Measurements from ENCODE around the gene ENPP7. TPM values are rescaled to one million over a fixed set of nuclear protein-coding genes. Genes with fewer than 3 reads are reported as not detected.

Gene ENPP7
- total RNA-seq, 1 experiment from 2014 or later: not detected

GRCh38 chr17:79776376-79777119, 45.8 kb downstream of the ENPP7 start:
- POLR2A ChIA-PET: interaction anchor here (1.4 kb wide), 2 partner anchors 21 to 63 kb away, joined by 5 to 6 read pairs; partner anchors contain the start of genes CBX4 and CBX8
- TF ChIP-seq SRF (IDR thresholded peaks at IDR 0.05; ENCODE audit: low read depth): no peak
- no peak for TF ChIP-seq ZFX (IDR thresholded peaks at IDR 0.05)
- no peak for TF ChIP-seq SIN3A (IDR thresholded peaks at IDR 0.05; ENCODE audit: low read depth)
- TF ChIP-seq EZH2phosphoT487 (IDR thresholded peaks at IDR 0.05; ENCODE audit: borderline replicate concordance): no peak; the same call in 1 of the 2 replicates
- no peak for TF ChIP-seq JUND (IDR thresholded peaks at IDR 0.05)
- TF ChIP-seq YY1 (IDR thresholded peaks at IDR 0.05; ENCODE audit: extremely low read depth, insufficient replicate concordance, low read depth, low read length): no peak
- no peak for TF ChIP-seq CEBPB (IDR thresholded peaks at IDR 0.05; ENCODE audit: low read depth)
- TF ChIP-seq ATF3 (IDR thresholded peaks at IDR 0.05): no peak
- no peak for TF ChIP-seq ZBTB33 (IDR thresholded peaks at IDR 0.05; ENCODE audit: extremely low read depth, insufficient replicate concordance, low read length)
- TF ChIP-seq CTCF (IDR thresholded peaks at IDR 0.05 in 2 of 3, conservative IDR thresholded peaks at IDR 0.05 in 1 of 3; ENCODE audit: borderline replicate concordance in 1 of 3, insufficient read depth in 1 of 3, low read depth in 2 of 3, low read length in 2 of 3): no peak
- TF ChIP-seq MAX (IDR thresholded peaks at IDR 0.05): no peak
- no peak for TF ChIP-seq TCF7L2 (IDR thresholded peaks at IDR 0.05; ENCODE audit: borderline replicate concordance, extremely low read depth, insufficient read depth, insufficient read length)
- TF ChIP-seq POLR2AphosphoS5 (IDR thresholded peaks at IDR 0.05; ENCODE audit: low read depth, low read length): no peak
- TF ChIP-seq ZNF274 (IDR thresholded peaks at IDR 0.05; ENCODE audit: low read depth, low read length): no peak
- no peak for TF ChIP-seq SP1 (IDR thresholded peaks at IDR 0.05; ENCODE audit: low read depth)
- TF ChIP-seq RAD21 (IDR thresholded peaks at IDR 0.05; ENCODE audit: low read depth): no peak
- TF ChIP-seq EGR1 (IDR thresholded peaks at IDR 0.05; ENCODE audit: low read depth): no peak
- no peak for TF ChIP-seq REST (IDR thresholded peaks at IDR 0.05; ENCODE audit: low read depth)
- RAD21 ChIA-PET (ENCODE audit: low non-redundant PET in 1 of 2, low total read pairs in 2 of 2, uncharacterized antibody in 2 of 2, unreplicated experiment in 2 of 2): interaction anchor here in 1 of 2 experiments (0.7 kb wide), 1 partner anchor 207 kb away, joined by 4 read pairs; no protein-coding TSS in a partner anchor
- H3K9ac ChIP-seq (ENCODE audit: low read length): no peak overlapping the region
- H2AFZ ChIP-seq (ENCODE audit: low read depth, low read length, poor library complexity, severe bottlenecking): no peak overlapping the region
- H3K4me2 ChIP-seq (ENCODE audit: low read length): no peak overlapping the region
- H3K27me3 ChIP-seq (ENCODE audit: insufficient read depth, low read length): peaks cover 34% of the 10 kb centered on the region
- no peaks in the 10 kb centered on the region for H4K20me1 ChIP-seq (ENCODE audit: insufficient read depth)
- H3K36me3 ChIP-seq (ENCODE audit: control insufficient read depth in 1 of 2, insufficient read depth in 2 of 2, low read length in 2 of 2): peaks cover 2 to 9% of the 10 kb centered on the region in 2 experiments; a peak in 2 of 4 replicates
- H3K9me3 ChIP-seq (ENCODE audit: control insufficient read depth in 1 of 2, insufficient read depth in 1 of 2, low read depth in 1 of 2, low read length in 2 of 2): no peaks in the 10 kb centered on the region
- no peak overlapping the region for H3K4me3 ChIP-seq (replicated peaks in 1 of 2; ENCODE audit: low read depth in 1 of 2, low read length in 2 of 2)
- peaks cover 16% of the 10 kb centered on the region for H3K79me2 ChIP-seq (ENCODE audit: insufficient read depth, low read length)
- H3K27ac ChIP-seq (ENCODE audit: low read depth, low read length): no peak overlapping the region
- CTCF ChIA-PET: interaction anchor here (0.7 to 1.6 kb wide), 8 partner anchors 13 to 232 kb away, joined by 3 to 5 read pairs (median 3); no protein-coding TSS in a partner anchor
- ATAC-seq: no peak
- no peak for DNase-seq (ENCODE audit: low read depth, low spot score)
- BruUV-seq (replicated peaks): no TSS peak
- intact Hi-C loops (cut with micrococcal nuclease): no loop called here
- peaks cover 12 to 19% of the 10 kb centered on the region in 2 experiments for H3K4me1 ChIP-seq (ENCODE audit: control insufficient read depth in 1 of 2, insufficient read depth in 2 of 2, low read length in 2 of 2)
- H3K9me2 ChIP-seq (ENCODE audit: insufficient read depth): no peaks in the 10 kb centered on the region
